ENCODE results near the gene LAMA1. TPM values are rescaled to one million over a fixed set of nuclear protein-coding genes. Genes with fewer than 3 reads are reported as not detected.

Gene LAMA1
- total RNA-seq, 1 experiment from 2014 or later = 28.8 TPM

GRCh38 chr18:7105943-7106342 is 11.7 kb downstream of the LAMA1 start:
- Histone ChIP-seq H2AK5ac (ENCODE audit: insufficient read length, low read length) (no peak overlapping the region), H2BK15ac (ENCODE audit: low read depth, low read length) (no peak overlapping the region), H3K4me1 (ENCODE audit: insufficient read depth, low read length) (no peaks in the 10 kb centered on the region), H4K8ac (replicated peaks; ENCODE audit: insufficient read length, low read depth, low read length) (no peak overlapping the region), H3K4me2 (ENCODE audit: insufficient read depth, insufficient read length, low read length) (no peak overlapping the region), H3K27ac (ENCODE audit: insufficient read length, low read depth, low read length) (no peak overlapping the region), H3K9me3 (ENCODE audit: control insufficient read depth, low read depth, low read length) (no peaks in the 10 kb centered on the region), H3K14ac (ENCODE audit: insufficient read depth, low read length) (no peak overlapping the region), H4K5ac (ENCODE audit: insufficient read length, low read depth, low read length) (no peak overlapping the region), H4K91ac (ENCODE audit: insufficient read length, low read depth, low read length) (no peak overlapping the region), H3K56ac (ENCODE audit: insufficient read length, low read depth, low read length) (no peak overlapping the region), H4K20me1 (ENCODE audit: control insufficient read depth, insufficient read depth, insufficient read length) (no peaks in the 10 kb centered on the region), H3K18ac (ENCODE audit: insufficient read length, low read depth, low read length) (no peak overlapping the region), H3K27me3 (ENCODE audit: insufficient read depth, low read length) (no peaks in the 10 kb centered on the region), H3T11ph (ENCODE audit: low read length) (no peak overlapping the region), H3K23me2 (ENCODE audit: insufficient read length, low read depth, low read length, poor library complexity, severe bottlenecking) (no peaks in the 10 kb centered on the region), H2AFZ (ENCODE audit: low read length) (no peak overlapping the region), H3K23ac (ENCODE audit: insufficient read length, low read depth, low read length) (no peak overlapping the region), H2BK5ac (ENCODE audit: insufficient read length, low read length) (no peak overlapping the region), H3K79me2 (ENCODE audit: insufficient read depth, low read length) (peaks cover 4% of the 10 kb centered on the region; the same call in 1 of the 2 replicates), H3K9ac (ENCODE audit: extremely low read depth, insufficient read length, low read length) (no peak overlapping the region), H2BK12ac (ENCODE audit: insufficient read length, low read depth, low read length) (no peak overlapping the region), H3K79me1 (ENCODE audit: insufficient read depth, low read depth, low read length, poor library complexity, severe bottlenecking) (no peaks in the 10 kb centered on the region), H2BK120ac (ENCODE audit: low read depth, low read length, poor library complexity, severe bottlenecking) (no peak overlapping the region), H3K4ac (ENCODE audit: low read depth, low read length) (no peak overlapping the region), H2BK20ac (ENCODE audit: low read depth, low read length, poor library complexity, severe bottlenecking) (no peak overlapping the region)
- no peak for DNase-seq
- Mint-ChIP-seq H3K4me3 (no peak overlapping the region), H3K27me3 (ENCODE audit: low read depth) (no peaks in the 10 kb centered on the region), H3K36me3 (ENCODE audit: insufficient read depth in 1 of 3, low read depth in 3 of 3) (peaks cover 0 to 5% (median 2%) of the 10 kb centered on the region in 3 experiments; a peak in 3 of 7 replicates), H3K4me1 (peaks cover 5 to 11% of the 10 kb centered on the region in 2 experiments), H3K9me3 (no peaks in the 10 kb centered on the region; a peak in 1 of 5 replicates), H3K27ac (no peak overlapping the region)
- WGBS (ENCODE audit: extremely low coverage, insufficient read length, low lambda C conversion rate) = no CpG with 5 or more reads among the region's 5 CpGs
- no peak for TF ChIP-seq CTCF (conservative IDR thresholded peaks at IDR 0.05)
